VCaP (cell line): ENCODE measurements around the gene DNAH8.

Experiments used
- H3K27ac ChIP-seq: fragments of 450-650 bp; 2 replicates; pipeline ENCODE4 v1.5.1; 2017
- TF ChIP-seq, protein P1 (sequence below): fragments of 450-650 bp; conservative IDR thresholded peaks from 2 replicates; pipeline ENCODE4 v1.5.1; 2017; ENCODE audit warnings: mild to moderate bottlenecking, moderate library complexity

Gene DNAH8

DNA sequence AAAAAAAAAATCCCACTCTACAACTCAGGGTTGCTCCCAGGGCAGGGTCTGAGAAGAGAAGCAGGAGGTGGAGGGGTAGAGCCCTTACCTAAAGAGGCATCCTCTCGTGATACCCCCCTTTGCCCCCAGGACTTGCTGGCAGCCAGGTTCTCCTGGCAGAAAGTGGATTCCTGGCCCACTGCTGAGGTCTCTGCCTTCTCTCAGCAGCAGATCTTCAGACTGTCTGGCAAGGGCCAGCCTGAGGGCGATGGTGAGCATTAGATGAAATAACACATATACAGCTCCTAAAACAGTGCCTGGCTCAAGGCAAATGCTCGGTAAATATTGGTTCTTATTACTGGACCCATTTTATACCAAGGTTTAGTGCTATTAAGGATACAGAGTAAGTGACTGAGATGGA, 328.7 kb downstream of the DNAH8 start:
- no peak overlapping the region for H3K27ac ChIP-seq
- TF ChIP-seq, protein P1, sequence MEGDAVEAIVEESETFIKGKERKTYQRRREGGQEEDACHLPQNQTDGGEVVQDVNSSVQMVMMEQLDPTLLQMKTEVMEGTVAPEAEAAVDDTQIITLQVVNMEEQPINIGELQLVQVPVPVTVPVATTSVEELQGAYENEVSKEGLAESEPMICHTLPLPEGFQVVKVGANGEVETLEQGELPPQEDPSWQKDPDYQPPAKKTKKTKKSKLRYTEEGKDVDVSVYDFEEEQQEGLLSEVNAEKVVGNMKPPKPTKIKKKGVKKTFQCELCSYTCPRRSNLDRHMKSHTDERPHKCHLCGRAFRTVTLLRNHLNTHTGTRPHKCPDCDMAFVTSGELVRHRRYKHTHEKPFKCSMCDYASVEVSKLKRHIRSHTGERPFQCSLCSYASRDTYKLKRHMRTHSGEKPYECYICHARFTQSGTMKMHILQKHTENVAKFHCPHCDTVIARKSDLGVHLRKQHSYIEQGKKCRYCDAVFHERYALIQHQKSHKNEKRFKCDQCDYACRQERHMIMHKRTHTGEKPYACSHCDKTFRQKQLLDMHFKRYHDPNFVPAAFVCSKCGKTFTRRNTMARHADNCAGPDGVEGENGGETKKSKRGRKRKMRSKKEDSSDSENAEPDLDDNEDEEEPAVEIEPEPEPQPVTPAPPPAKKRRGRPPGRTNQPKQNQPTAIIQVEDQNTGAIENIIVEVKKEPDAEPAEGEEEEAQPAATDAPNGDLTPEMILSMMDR: no peak

DNA sequence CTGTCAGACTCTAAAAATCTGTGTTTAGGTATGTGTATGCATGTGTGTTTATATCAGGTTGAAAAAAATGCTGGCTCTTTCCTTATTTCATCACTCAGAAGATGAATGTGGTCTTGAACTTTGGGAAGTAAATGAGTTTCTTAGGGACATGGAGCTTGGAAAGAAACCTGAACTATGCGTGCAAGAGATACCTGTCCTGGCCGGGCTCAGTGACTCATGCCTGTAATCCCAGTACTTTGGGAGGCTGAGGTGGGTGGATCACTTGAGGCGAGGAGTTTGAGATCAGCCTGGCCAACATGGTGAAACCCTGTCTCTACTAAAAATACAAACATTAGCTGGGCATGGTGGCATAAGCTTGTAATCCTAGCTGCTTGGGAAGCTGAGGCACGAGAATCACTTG, 329.1 kb downstream of the DNAH8 start:
- H3K27ac ChIP-seq: no peak overlapping the region
- TF ChIP-seq, protein P1: no peak

DNA sequence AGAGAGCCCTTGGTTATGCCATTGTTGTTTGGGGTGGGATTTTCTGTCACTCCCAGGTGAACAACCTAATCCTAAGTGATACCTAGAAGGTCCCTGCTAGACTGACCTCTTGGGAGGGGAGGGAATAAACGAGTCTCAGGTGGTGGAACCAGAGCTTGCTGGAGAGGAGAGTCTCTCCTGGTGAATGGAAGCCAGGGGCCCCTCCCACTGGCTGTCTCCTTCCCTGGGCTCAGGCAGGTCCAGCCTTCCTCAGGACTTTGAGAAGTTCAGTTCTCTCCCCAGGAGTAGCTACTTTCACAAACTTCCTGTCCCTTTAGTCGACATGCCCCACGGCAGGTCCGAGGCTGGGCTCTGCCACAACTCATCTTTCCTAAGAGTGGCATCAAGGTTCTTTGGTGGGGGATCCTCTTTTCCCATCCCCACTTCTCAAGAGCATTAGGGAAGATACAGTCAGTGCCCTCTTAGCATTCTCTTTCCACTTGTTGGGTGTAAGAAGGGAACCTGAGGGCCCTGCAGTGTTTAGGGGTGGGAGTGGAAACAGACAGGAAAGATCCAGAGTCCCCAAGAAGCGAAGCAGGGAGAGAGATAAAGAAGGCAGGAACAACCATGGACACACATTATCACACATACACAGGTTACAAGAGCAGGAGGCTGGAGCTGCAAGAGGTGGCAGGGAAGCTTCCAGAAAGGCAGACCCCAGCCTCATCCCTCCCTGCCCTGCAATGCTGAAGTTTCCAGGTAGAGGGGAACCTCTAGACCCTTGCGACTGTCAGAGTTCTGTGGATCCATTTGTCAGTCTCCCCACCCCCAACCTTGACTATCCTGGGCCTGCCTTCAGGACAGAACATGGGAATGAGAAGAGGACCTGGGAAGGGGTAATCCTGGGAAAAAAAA, 332.6 kb downstream of the DNAH8 start:
- H3K27ac ChIP-seq: no peak overlapping the region
- TF ChIP-seq, protein P1: no peak

DNA sequence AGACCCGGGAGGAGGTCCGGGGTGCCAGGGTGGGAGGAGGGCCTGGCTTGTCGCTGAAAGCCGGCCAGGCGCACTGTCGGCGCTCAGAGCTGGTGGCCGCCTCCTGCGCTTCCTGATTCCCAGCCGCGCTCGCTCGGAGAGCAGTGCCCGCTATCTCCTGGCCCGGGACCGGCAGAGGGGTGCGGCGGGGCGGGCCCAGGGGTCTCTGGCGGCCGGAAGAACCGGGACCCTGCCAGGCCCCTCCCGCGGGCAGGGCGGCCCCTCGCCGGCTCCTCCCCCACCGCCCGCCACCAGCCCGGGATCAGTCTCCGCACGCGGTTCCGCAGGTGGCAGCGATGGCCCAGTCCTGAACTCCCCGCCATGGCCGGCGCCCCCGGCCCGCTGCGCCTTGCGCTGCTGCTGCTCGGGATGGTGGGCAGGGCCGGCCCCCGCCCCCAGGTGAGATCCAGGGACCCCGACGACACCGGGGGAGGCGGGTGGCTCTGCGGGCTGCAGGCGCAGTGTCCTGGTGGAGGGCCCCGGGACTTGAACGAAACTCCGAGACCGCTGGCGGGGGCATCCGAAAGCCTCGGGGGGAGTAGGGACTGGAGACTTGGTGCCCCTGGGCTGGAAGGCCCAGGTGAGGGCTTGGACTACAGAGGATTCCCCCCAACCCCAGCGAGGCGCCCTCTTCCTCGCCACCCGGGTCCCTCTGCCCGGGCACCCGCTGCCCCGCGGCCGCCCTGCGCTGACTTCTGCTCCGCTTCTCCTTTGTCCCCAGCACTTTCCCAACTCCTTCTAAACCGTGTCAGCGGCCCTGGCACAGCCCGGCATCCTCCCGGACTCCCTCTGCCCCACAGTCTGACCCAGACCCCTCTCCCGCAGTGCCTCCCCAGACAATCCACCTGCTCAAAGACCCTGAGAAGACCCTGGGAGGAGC, 333.6 kb downstream of the DNAH8 start, which contains the start of gene GLP1R:
Gene GLP1R, plus strand, starts transcription at position 301 of the 919 bp plus-strand sequence. Its CDS starts 60 bp downstream, at position 361.
- no peak within 1 kb of the TSS for H3K27ac ChIP-seq
- TF ChIP-seq, protein P1: no peak

DNA sequence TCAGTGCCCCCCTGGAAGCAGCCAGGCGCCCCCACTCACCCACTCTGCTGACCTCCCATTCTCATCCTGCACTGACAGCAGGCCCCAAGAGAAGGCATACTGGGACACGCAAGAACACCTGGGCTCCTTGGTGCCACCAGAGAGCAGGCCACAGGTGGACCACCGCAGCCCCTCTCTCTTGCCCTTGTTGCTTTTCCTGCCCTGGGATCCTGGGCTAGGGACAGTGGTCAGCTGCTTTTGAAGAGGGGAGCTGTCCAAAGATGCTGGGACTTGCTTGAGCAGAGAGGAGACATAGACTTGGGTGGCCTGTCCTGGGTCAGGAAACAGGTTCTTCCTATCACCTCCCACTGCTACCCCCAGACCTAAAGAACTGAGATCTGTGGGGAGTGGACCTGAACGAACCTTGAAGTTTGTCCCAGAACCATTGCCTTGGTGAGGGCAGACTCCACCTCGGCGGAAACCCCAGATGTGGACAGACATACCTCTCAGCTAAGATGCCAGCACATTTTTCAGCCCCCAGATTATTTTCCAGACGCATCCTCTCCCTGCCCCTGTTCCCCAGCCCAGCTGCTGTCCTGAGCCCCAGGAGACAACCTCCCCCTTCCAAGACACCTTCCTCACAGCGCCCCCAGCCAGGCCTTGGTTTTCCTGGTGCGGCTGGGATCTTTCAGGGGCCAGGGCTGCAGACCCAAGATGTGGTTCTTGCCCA, 334.6 kb downstream of the DNAH8 start:
- H3K27ac ChIP-seq: no peak overlapping the region
- TF ChIP-seq, protein P1: no peak

DNA sequence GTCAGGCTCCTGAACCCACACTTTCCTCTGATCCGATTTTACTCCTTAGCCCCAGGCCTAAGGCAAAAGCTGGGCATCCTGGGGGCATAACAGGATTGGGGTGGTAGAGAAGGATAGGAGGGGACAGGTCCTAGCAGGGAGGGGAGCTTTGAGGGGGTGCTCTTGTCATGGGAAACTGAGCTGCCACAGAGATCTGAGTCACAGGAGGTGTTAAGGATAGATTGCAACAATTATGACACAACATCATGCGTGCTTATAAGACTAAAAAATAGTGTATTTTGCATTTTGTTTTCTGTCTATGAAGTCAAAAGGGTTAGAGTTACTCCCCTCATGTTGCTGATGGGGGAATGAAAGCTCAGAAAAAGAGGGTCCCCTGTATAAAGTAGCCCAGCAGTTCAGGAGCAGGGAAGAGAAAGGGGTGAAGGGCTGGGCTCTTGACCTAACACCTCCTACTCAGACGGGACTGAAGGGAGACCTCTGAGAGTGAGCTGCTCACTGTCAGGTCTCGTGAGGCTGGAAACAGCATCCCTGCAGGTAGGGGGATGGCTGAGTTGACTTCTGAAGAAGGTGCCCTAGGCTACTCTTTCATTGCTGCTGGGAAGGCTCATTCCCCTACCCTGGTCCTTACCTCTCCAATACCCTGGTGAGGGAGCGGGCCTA, 335.5 kb downstream of the DNAH8 start:
- no peak overlapping the region for H3K27ac ChIP-seq
- TF ChIP-seq, protein P1: no peak
